Stimulated activated CD4-positive, alpha-beta T cell treated with anti-CD3 and anti-CD28 coated beads, Interleukin-12 subunit alpha, Interleukin-12 subunit beta, amount 100 ng/mL, for 24 hours (primary cell): ENCODE results near the gene PREPL.
"Not testable (repeated sequence)": the region's sequence is repeated elsewhere in the genome, so short reads cannot be mapped to it uniquely, and the experiment has no call there.

Experiments used
- DNase-seq, 2 experiments: peaks; one replicate each; pipeline ENCODE4 v3.0.0-alpha.2; 2020; ENCODE audit warnings: low read depth in 2 of 2

The PREPL gene

DNA sequence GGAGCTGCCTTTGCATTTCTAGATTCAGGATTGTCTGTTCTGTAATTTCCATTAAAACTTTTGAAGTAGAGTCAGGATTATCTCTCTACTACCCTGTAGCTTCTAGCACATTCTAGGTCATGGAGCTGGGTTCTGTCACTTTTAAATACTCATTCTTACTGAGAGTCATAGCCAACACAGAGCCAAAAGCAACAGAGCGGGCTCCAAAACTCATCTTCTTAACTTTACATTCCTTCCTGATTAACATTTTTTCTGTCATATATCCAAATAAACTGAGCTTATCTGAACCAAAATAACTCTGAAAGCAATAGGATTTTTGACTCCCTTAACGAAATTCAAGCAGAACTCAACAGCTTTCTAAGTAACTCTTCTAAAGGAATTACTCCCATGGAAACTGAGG, 12.9 kb downstream of the PREPL start:
- DNase-seq: no peak

DNA sequence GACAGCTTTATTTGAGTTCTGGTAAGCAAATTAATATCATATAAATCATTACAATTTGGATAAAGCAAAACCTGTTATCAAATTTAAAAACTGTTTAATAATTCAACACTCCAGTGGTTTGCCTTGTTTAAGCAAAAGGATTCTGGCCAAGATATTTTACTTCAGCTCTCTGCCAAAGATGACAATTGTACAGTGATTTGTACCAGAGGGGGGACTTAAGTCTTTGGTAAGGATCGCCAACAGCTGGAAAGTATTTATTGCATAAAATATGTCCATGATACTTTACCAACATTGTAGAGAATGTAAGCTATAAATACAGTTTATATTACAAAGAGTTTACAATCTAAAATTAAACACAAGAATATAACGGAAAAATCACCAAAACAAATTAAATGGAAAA, 13.8 kb downstream of the PREPL start:
- no peak for DNase-seq

DNA sequence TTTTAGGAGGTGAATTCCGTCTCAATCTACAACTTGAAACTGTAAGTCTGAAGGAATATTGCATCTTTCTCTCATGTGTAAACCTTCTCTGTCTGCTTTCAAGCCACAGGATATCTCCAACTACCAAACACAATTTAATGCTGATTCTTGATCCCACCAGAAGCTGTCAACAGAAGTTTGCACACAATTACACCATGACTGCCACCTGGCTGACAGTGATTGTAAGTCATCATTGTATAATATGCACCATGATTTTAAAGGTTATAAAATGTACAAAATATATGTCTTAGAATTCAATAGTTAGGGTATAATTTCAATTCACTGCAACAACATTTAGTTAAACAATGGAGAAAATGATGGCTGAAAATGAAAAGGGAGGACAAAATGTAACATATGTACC, 18.4 kb downstream of the PREPL start:
- DNase-seq: no peak

DNA sequence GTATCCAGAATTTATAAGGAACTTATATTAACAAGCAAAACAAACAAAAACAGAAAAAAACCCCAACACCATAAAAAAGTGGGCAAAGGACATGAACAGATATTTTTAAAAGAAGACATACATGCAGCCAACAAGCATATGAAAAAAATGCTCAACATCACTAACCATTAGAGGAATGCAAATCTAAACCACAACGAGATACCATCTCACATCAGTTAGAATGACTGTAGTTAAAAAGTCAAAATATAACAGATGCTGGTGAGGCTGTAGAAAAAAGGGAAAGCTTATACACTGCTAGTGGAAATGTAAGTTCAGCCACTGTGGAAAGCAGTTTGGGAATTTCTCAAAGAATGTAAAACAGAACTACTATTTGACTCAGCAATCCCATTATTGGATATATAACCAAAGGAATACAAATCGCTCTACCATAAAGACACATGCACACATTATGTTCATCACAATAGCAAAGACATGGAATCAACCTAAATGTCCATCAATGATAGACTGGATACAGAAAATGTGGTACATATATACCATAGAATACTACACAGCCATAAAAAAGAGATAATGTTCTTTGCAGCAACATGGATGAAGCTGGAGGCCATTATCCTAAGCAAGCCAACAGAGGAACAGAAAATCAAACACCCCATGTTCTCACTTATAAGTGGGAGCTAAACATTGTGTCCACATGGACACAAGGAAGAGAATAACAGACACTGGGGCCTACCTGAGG, 25.3 kb downstream of the PREPL start:
- no peak for DNase-seq

DNA sequence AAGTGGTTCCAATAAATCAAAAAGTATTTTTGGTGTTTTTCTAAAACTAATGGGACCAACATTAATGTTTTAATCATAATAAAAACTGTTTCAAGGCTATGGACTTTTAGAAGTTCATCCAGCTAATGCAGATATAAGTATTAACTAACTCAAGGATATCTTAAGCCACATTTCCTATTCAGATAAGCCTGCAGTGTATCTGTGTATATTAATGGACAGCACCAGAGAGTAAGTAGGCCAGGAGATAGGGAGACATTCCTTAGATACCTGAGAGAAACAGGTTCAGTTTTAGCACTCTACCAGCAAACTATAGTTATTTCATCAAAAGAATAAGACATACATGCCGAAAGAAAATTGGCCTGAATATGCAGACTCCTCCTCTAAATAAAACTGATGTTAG, 27.3 kb downstream of the PREPL start:
- DNase-seq: no peak

DNA sequence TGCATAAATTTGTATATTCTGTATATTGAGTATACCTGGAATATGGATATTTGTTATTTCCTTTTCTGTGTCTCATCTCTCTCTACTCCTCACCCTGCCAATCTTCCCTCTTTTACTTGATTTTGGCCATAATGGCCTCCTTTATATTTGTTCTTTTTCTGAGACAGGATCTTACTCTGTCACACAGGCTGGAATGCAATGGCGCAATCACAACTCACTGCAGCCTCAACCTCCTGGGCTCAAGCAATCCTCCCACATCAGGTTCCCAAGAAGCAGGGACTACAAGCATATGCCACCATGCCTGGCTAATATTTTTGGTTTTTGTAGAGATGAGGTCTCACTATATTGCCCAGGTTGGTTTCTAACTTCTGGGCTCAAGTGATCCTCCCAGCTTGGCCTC, 30.5 kb downstream of the PREPL start:
- no peak for DNase-seq

DNA sequence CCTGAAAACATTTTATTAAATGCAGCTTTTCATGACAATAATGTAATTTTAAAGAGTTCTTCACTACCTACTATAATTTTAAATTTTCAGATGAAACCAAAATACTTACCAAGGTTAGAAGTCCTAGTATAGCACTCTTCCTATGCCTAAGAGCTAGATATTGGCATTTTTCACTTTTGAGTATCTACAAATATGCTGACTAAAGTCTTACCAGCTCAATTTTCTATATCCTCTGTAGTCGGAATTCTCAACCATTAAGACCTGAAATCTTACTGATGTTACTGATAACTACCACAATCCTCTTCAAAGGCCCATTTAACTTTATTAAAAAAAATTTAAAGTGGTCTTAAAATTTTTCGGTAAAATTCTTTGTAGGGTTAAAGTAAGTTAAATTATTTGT, 32.0 kb downstream of the PREPL start:
- DNase-seq: no peak

DNA sequence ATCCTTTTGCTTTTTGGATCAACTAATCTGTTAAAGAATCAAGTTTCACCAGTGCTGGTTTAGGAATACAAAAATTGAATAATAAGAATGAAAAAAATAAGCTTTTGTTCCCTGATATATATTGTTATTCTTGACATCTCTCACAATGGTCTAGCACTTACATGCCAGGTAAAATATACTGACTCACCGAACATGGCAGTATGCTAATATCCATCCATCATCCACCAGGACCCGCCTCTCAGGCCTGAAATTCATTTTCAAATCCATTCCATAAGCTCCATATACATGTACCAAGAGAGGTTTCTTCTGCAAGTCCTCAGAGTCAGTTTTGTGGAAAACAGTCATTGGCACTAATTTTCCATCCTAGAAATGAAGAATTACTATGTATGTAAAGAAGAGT, 32.5 kb downstream of the PREPL start:
- no peak for DNase-seq

DNA sequence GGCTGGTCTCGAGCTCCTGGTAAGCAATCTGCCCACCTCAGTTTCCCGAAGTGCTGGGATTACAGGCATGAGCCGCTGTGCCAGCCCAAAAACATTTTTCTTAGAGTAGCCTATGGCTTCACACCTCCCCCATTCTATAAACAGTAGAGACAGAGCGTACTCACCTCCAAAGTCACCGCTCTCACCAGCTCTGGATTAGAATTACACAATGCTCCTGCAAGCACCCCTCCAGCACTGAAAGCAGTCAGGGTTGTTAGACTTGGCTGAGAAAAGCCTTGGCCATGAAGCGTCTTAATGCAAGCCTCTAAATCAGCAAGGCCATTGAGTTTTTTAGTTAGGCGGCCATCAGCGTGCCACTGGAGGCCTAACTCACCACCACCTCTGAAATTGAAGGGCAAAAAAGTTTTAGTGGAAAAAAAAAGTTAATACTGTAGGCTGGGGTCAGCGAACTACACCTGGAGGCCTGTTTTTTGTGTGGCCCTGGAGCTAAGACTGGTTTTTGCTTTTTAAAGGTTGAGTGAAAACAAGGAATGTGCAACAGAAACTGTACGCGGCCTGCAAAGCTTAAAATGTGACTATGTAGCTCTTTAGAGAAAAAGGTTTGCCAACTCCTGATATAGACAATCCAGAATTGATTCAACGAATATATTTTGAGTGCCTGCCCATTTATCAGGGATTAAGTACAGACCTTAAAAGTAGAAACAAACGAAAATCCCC, 34.6 kb downstream of the PREPL start:
- no peak for DNase-seq

DNA sequence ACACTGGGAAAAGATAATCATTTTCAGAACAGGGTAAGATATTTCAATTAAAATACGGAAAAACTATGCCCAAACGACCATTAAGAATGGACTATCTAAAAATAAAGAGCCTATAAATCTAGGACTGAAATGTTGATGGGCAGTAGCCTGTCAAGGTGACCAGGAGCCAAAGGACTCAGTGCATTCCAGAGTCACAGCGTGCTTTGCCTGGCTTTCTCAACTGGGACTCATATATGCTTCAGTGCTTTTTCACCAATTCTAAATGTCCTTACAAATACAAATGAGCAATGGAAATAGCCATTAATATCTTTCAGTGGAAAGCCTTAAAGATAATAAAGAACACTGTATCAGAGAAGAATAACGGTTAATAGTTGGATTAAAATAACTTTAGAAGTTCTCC, 35.4 kb downstream of the PREPL start:
- DNase-seq: no peak

DNA sequence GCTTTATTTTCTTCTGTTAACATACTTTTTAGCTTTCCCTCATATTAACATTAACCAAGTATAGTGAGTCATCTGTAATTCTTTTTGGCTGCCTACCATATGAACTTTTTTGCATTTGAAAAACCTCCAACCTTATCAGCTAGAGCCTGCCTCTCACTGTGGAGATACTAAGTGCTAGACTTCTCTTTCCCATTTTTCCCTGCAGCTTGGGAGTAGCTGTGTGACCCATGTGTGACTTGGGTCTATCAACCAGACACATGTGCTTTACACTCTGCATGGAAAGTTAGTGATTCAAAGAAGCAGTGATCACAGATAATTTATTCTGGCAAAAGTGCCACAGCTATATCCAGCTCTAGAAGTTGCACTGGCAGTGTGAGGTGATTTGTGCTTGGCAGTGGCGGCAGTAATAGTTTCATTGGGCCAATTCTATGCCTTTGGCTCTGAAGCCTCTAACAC, 36.3 kb downstream of the PREPL start:
- DNase-seq: no peak

DNA sequence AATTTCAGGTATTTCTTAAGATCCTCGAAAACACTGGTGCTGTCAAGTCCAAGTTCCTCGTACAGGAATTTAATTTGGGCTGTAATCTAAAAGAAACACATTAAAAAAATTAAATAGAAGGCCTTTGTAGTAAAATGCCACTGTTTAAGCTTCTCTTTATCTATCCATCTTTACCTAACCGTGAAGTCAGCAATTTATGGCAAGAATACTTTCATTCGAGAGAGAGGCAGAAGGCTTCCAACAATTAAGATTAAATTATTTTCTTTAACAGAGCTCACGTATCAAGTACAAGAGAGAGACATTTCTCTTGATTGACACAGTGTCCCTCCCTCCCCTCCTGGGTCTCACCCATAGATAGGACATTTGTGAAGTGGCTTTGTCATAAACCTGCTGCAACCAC, 39.9 kb downstream of the PREPL start:
- DNase-seq: no peak

DNA sequence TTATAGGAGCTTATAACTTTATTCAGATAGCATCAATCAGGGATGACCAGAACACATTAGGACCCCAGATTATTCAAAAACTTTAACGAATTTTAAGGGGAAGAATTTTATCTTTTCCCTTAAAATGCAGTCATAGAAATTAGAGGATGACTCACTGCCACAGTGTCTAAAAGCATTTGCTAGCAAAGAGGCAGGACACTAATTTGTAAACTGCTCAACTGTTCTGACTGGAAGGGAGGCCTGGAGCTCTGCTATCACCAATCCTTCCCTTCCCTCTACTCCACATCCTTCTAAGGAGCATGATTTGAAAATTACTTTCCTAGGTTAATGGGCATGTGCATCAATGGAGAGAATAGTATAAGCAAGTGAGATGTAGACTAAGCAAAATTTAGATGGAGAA, 40.5 kb downstream of the PREPL start:
- DNase-seq: no peak

DNA sequence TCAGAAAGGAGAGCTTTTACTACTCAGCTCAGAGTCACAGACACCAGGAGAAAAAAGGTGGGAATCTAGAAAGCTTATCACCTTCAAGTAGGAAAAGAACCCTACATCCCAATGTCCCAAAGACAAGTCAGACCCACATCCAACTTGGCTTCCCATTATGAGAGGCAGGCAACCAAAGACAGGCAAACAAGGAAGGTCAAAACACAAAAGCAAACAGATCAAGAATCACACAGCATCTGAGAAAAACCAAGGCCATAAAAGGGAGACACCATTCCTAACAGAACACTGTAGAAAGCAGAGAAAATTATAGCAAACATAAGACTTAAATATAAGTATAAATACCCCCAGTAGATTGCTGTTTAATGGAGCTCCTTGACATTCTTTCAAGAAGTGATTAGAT, 45.3 kb downstream of the PREPL start:
- DNase-seq: no peak

DNA sequence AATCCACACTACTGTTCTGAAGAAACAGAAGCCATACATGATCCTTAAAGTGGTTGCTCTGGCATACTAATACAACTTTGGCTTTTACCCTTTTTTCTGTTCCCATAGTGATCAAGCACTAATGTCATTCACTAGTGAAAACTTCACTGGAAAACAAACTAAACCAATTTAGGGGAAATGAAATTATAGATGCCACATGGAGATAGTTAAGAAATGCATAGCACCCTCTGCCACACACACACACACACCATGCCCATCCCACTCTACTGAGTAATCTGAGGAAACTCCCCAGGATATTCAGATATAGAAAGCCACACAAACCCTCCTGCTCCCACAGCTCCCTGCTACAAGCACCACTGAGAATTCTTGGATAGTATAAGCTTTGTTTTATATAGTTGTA, 46.9 kb downstream of the PREPL start:
- DNase-seq: no peak

DNA sequence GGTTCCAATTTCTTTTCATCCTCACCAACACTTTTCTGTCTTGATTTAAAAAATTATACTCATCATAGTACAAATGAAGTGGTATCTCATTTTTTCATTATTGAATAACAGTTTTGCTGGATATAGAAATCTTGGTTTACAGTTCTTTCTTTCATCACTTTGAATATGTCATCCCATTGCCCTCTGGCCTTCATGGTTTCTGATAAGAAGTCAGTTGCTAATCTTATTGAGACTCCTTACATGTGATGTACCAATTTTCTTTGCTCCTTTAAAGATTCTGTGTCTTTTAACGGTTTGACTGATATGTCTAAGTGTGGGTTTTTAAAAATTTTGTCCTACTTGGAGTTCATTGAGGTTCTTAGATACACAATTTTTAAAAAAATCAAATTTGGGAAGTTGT, 51.0 kb downstream of the PREPL start:
- no peak for DNase-seq

DNA sequence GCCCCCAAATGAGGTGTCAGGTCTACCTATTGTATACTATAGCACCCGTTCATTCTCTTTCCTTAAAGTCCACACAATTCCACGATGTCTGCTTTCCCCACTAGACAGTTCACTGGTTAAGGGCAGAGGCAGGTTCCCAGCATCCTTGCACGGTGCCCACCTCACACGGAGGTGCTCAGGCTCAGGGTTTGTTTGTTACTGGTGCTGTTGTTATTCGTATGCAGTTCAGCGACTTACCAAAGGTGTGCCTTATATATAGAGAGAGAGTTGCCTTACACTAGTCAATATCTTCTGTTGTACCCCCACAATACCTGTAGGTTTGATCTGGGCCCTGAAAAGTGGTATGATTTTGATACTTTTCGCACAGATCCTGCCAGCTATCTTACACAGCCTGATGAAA, 55.4 kb downstream of the PREPL start:
- DNase-seq: no peak

DNA sequence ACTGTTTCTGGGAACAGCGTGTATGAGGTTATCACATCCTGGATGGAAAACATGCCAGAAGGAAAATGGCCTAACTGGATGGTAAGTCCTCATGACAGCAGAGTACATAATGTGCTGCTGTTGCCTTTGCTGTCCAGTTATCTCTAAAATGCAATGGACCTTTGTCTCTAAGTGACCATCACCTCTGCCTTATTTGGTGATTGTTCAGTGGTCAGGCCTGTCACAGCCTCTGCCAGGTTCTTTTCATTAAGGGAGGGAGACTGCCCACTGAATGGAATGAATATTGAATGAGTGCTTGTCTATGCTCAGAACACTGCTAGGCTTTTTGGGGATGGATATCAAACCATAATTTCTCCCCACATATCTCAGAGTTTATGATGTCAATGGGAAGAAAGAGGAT, 57.0 kb downstream of the PREPL start:
- DNase-seq: no peak

DNA sequence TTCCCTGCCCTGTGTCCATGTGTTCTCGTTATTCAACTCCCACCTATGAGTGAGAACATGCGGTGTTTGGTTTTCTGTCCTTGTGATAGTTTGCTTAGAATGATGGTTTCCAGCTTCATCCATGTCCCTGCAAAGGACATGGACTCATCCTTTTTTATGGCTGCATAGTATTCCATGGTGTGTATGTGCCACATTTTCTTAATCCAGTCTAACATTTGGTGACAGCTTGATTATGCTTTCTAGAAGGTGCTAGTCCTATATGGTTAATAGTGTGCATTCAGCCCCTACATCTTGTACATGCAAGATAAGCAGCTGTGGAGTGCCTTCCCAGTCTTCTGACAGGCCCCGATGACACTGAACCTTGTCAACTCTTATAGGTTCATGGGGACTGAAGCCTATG, 57.5 kb downstream of the PREPL start:
- not testable (repeated sequence) for DNase-seq

DNA sequence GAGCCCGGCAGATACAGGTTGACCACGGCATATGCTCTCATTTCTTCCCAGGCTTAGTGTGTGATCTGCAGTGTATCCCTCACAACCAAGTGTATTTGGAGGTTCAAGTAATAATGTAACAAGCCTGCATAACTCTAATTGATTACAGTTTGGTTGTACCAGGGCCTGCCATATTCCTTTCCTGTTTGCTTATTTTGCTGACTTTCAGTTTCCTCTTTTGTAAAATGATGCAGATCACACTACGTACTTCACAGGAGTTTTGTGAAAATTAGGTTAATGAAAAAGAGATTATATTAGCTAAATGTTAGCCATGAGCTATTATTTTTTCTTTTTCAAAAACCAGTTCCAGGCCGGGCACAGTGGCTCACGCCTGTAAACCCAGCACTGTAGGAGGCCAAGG, 60.2 kb downstream of the PREPL start:
- DNase-seq: no peak

DNA sequence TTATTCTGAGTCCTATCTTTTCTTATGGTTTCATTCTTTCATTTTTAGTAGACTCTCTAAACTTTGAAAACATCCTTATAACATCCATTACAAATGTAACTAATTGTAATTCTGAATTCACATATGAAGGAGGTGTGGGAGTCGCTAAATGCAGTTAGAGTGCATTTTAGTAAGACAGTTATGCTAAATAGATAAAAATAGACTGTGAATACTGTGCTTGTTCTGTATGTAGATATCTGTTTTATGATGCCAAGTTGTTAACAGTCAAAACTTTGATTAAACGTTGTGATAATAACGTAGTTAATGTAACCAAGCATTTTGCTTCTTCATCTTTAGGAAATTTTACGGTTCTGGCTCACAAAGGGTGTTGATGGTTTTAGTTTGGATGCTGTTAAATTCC, 61.7 kb downstream of the PREPL start:
- DNase-seq: no peak

DNA sequence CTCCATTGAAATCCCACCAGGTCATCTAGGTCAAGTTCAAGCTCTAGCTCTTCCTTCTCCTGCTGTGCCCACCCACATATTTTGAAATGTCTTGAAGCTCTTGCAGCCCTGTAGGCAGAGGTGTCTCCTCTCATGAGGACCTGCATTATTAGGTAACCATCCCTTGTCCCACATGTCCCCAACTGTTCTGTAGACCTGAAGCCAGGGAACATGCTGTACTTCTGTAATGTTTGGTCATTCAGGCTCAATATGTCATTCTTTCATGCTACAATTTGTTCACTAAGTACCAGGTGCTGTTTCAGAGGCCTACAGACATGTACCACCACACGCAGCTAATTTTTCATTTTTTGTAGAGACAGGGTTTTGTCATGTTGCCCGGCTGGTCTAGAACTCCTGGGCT, 63.9 kb downstream of the PREPL start:
- DNase-seq: no peak

DNA sequence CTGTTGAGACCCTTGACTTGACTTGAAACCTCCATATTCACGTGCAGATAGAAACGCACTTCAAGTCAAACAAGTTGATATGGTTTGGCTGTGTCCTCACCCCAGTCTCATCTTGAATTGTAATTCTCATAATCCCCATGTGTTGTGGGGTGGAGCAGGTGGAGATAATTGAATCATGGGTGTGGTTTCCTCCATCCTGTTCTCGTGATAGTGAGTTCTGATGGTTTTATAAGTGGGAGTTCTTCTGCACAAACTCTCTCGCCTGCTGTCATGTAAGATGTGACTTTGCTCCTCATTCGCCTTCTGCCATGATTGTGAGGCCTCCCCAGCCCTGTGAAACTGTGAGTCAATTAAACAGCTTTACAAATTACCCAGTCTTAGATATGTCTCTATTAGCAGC, 64.6 kb downstream of the PREPL start:
- DNase-seq: no peak
